ENCODE results near the gene DNLZ. TPM values are rescaled to one million over a fixed set of nuclear protein-coding genes. Genes with fewer than 3 reads are reported as not detected.
A peak's percentile ranks its signal among the peaks of the same experiment; 100 is the strongest.
"Not testable (repeated sequence)": the region's sequence is repeated elsewhere in the genome, so short reads cannot be mapped to it uniquely, and the experiment has no call there.

The DNLZ gene
- total and polyA plus RNA-seq, 2 donors (not counting 1 experiment from before 2014, with no cell fraction given), result 7.4 to 14.2 TPM

- Histone ChIP-seq H3K4me3 (replicated peaks in 1 of 4; ENCODE audit: control extremely low read depth in 1 of 4, insufficient read depth in 1 of 4, low read depth in 3 of 4, low read length in 4 of 4) (peak within 1 kb of the TSS; percentile 79 to 99 (median 98)), H3K36me3 (ENCODE audit: control insufficient read depth, insufficient read depth, low read length) (peaks cover 28% of the 10 kb centered on the region), H3K9ac (ENCODE audit: insufficient read depth, low read length) (peak within 1 kb of the TSS; percentile 95), H2AFZ (ENCODE audit: low read length) (peak within 1 kb of the TSS; percentile 39), H3K4me1 (ENCODE audit: control insufficient read depth, extremely low read depth, insufficient read depth, low read length) (peaks cover 11% of the 10 kb centered on the region), H4K20me1 (ENCODE audit: control insufficient read depth, extremely low read depth, insufficient read depth, low read length) (no peaks in the 10 kb centered on the region), H3K4me2 (ENCODE audit: extremely low read depth, insufficient read depth, low read length) (peak within 1 kb of the TSS; percentile 96), H3K9me3 (ENCODE audit: control insufficient read depth, insufficient read depth, low read depth, low read length) (no peaks in the 10 kb centered on the region), H3K27me3 (ENCODE audit: control insufficient read depth, insufficient read depth, low read length) (no peaks in the 10 kb centered on the region), H3K79me2 (ENCODE audit: control insufficient read depth, insufficient read depth, low read length) (peaks cover 43% of the 10 kb centered on the region), H3K27ac (ENCODE audit: insufficient read depth, low read length) (peak within 1 kb of the TSS; percentile 96)
- TF ChIP-seq EZH2 (IDR thresholded peaks at IDR 0.05; ENCODE audit: low read length, missing control alignments), result no peak
- no peak for TF ChIP-seq CTCF (conservative IDR thresholded peaks at IDR 0.05 in 1 of 2, IDR thresholded peaks at IDR 0.05 in 1 of 2; ENCODE audit: low read depth in 1 of 2, low read length in 2 of 2)
- DNase-seq (ENCODE audit: low read depth in 2 of 2), result peak; percentile 82
Observed at GRCh38 chr9:136410500-136411287, 47.1 kb upstream of the DNLZ start, which contains the start of the genes ENTR1 and PMPCA. Gene ENTR1 (minus strand): TSS chr9:136410614. CDS start chr9:136410397, 217 bp downstream. Gene PMPCA (plus strand): TSS chr9:136410658. CDS start chr9:136410669, 11 bp downstream.

- Histone ChIP-seq H2AFZ (ENCODE audit: low read length) (peak overlapping the region; percentile 30), H3K36me3 (ENCODE audit: control insufficient read depth, insufficient read depth, low read length) (peaks cover 27% of the 10 kb centered on the region), H3K27me3 (ENCODE audit: control insufficient read depth, insufficient read depth, low read length) (no peaks in the 10 kb centered on the region), H3K4me1 (ENCODE audit: control insufficient read depth, extremely low read depth, insufficient read depth, low read length) (peaks cover 11% of the 10 kb centered on the region), H4K20me1 (ENCODE audit: control insufficient read depth, extremely low read depth, insufficient read depth, low read length) (no peaks in the 10 kb centered on the region), H3K9ac (ENCODE audit: insufficient read depth, low read length) (peak overlapping the region; percentile 82), H3K27ac (ENCODE audit: insufficient read depth, low read length) (peak overlapping the region; percentile 81), H3K4me3 (replicated peaks in 1 of 4; ENCODE audit: control extremely low read depth in 1 of 4, insufficient read depth in 1 of 4, low read depth in 3 of 4, low read length in 4 of 4) (peak overlapping the region; percentile 69 to 98 (median 77)), H3K4me2 (ENCODE audit: extremely low read depth, insufficient read depth, low read length) (peak overlapping the region; percentile 96), H3K9me3 (ENCODE audit: control insufficient read depth, insufficient read depth, low read depth, low read length) (no peaks in the 10 kb centered on the region), H3K79me2 (ENCODE audit: control insufficient read depth, insufficient read depth, low read length) (peaks cover 43% of the 10 kb centered on the region)
- TF ChIP-seq EZH2 (IDR thresholded peaks at IDR 0.05; ENCODE audit: low read length, missing control alignments) (no peak), CTCF (conservative IDR thresholded peaks at IDR 0.05 in 1 of 2, IDR thresholded peaks at IDR 0.05 in 1 of 2; ENCODE audit: low read depth in 1 of 2, low read length in 2 of 2) (no peak)
- DNase-seq (ENCODE audit: low read depth in 2 of 2), result peak; percentile 17 to 43
Observed at GRCh38 chr9:136409557-136410455, 46.3 kb upstream of the DNLZ start.

GRCh38 chr9:136407911-136408310, 44.4 kb upstream of the DNLZ start:
- DNase-seq (ENCODE audit: low read depth in 2 of 2), result no peak
- no peaks in the 10 kb centered on the region for H3K27me3 ChIP-seq (ENCODE audit: control insufficient read depth, insufficient read depth, low read length)
- no peak overlapping the region for H2AFZ ChIP-seq (ENCODE audit: low read length)
- no peaks in the 10 kb centered on the region for H3K9me3 ChIP-seq (ENCODE audit: control insufficient read depth, insufficient read depth, low read depth, low read length)
- no peak overlapping the region for H3K27ac ChIP-seq (ENCODE audit: insufficient read depth, low read length)
- no peaks in the 10 kb centered on the region for H4K20me1 ChIP-seq (ENCODE audit: control insufficient read depth, extremely low read depth, insufficient read depth, low read length)
- no peak overlapping the region for H3K9ac ChIP-seq (ENCODE audit: insufficient read depth, low read length)
- peaks cover 11% of the 10 kb centered on the region for H3K4me1 ChIP-seq (ENCODE audit: control insufficient read depth, extremely low read depth, insufficient read depth, low read length)
- TF ChIP-seq CTCF (conservative IDR thresholded peaks at IDR 0.05 in 1 of 2, IDR thresholded peaks at IDR 0.05 in 1 of 2; ENCODE audit: low read depth in 1 of 2, low read length in 2 of 2) (no peak), EZH2 (IDR thresholded peaks at IDR 0.05; ENCODE audit: low read length, missing control alignments) (no peak)
- H3K79me2 ChIP-seq (ENCODE audit: control insufficient read depth, insufficient read depth, low read length), result peaks cover 36% of the 10 kb centered on the region
- H3K4me2 ChIP-seq (ENCODE audit: extremely low read depth, insufficient read depth, low read length), result no peak overlapping the region
- peaks cover 24% of the 10 kb centered on the region for H3K36me3 ChIP-seq (ENCODE audit: control insufficient read depth, insufficient read depth, low read length)
- no peak overlapping the region for H3K4me3 ChIP-seq (replicated peaks in 1 of 4; ENCODE audit: control extremely low read depth in 1 of 4, insufficient read depth in 1 of 4, low read depth in 3 of 4, low read length in 4 of 4)

GRCh38 chr9:136407061-136407460, 43.5 kb upstream of the DNLZ start:
- H4K20me1 ChIP-seq (ENCODE audit: control insufficient read depth, extremely low read depth, insufficient read depth, low read length); H3K4me2 ChIP-seq (ENCODE audit: extremely low read depth, insufficient read depth, low read length); H3K9me3 ChIP-seq (ENCODE audit: control insufficient read depth, insufficient read depth, low read depth, low read length); H3K4me3 ChIP-seq (replicated peaks in 1 of 4; ENCODE audit: control extremely low read depth in 1 of 4, insufficient read depth in 1 of 4, low read depth in 3 of 4, low read length in 4 of 4); DNase-seq (ENCODE audit: low read depth in 2 of 2); H2AFZ ChIP-seq (ENCODE audit: low read length); H3K27me3 ChIP-seq (ENCODE audit: control insufficient read depth, insufficient read depth, low read length); H3K27ac ChIP-seq (ENCODE audit: insufficient read depth, low read length); H3K9ac ChIP-seq (ENCODE audit: insufficient read depth, low read length): not testable (repeated sequence)
- H3K36me3 ChIP-seq (ENCODE audit: control insufficient read depth, insufficient read depth, low read length), result peaks cover 23% of the 10 kb centered on the region
- peaks cover 10% of the 10 kb centered on the region for H3K4me1 ChIP-seq (ENCODE audit: control insufficient read depth, extremely low read depth, insufficient read depth, low read length)
- H3K79me2 ChIP-seq (ENCODE audit: control insufficient read depth, insufficient read depth, low read length), result peaks cover 29% of the 10 kb centered on the region

All from fibroblast of lung (primary cell).